ENCODE results near the gene CKB. TPM values are rescaled to one million over a fixed set of nuclear protein-coding genes. Genes with fewer than 3 reads are reported as not detected.
"Not testable (repeated sequence)": the region's sequence is repeated elsewhere in the genome, so short reads cannot be mapped to it uniquely, and the experiment has no call there.

CKB gene
- total RNA-seq, 2 donors from 2014 or later, result 2.6 to 9.4 TPM

DNA sequence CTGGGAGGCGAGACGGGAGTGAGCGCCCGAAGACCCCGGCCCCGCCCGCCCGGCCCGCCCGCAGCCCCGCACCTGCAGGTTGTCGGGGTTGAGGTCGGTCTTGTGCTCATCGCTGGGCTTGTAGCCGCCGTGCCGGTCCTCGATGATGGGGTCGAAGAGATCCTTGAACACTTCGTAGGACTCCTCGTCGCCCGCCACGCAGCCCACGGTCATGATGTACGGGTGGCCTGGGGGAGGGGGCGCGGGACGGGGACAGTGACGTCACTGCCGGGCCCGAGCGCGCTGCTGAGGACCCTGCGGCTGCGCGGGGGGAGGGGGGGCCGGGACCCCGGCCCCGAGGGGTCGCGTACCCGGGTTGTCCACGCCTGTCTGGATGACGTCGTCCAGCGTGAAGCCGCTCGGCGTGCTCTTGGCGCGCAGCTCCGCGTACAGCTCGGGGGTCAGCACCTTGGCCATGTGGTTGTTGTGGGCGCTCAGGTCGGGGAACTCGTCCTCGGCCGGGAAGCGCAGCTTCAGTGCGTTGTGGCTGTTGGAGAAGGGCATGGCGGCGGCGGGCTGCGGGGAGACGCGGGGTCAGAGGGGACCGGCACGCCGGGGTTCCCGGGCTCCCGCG lies 573 bp downstream of the CKB start:
- Mint-ChIP-seq H3K27ac (no peak overlapping the region), H3K9me3 (no peaks in the 10 kb centered on the region), H3K36me3 (no peaks in the 10 kb centered on the region)
- ATAC-seq (no peak), DNase-seq (ENCODE audit: low spot score in 2 of 2) (no peak)

DNA sequence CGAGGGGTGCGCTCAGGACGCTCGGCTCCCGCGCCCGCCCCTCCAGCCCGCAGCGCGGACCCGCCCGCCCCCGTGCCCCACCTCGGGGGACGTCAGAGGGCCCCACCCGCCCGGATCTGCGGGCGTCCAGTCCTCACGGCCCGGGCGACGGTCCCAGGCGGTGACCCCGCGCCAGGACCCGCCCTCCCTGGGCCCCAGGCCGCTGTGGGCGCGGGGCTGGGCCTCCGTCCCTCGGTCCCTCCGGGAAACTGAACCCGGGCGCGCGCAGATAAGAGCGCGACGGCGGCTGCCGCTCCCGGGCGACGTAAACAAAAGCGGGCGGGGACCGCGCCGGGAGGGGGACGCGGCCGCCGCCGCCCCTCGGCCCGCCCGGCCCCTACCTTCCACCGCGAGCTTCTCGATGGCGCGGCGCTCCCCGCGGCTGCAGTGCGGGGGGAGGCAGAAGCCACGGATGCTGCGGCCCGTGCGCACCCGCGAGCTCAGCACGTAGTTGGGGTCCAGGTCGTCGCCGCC lies 1.1 kb downstream of the CKB start:
- ATAC-seq, result peak; percentile 5 to 7
- Mint-ChIP-seq H3K36me3 (no peaks in the 10 kb centered on the region), H3K9me3 (no peaks in the 10 kb centered on the region), H3K27ac (no peak overlapping the region)
- DNase-seq (ENCODE audit: low spot score in 2 of 2), result no peak

DNA sequence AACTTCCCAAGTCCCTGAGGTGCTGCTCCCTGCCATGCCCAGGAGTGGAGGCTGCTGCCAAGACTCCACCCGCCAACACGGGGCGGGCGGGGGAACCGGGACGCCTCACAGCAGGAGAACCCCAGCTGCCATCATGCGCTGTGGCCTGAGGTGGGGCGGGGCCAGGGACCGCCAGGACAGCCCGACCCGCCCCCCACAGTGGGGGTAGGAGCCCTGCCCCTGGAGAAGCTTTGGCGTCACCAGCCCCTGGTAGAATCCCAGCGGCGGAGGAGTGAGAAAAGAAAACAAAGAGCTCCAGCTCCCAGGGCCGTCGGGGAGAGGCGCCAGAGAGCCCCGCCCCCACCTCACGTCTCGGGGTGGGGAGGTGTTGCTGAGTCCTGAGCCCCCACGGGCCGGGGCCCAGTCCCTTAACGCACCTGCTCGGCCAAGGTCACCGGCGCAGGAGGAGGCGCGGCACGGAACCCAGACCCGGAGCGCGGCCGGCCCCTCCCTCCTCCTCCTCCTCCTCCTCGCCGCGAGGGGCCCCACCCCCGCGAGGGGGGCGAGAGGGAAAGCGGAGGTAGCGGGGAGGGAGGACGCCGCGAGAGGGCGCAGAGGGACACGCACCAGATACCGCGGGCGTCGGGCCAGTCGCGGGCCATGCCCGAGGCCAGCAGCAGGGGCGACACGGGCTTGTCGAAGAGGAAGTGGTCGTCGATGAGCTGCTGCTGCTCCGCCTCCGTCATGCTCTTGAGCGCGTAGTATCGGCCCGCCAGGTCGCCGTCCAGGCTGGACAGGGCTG lies 1.8 kb downstream of the CKB start:
- peak; percentile 61 to 72 for DNase-seq (ENCODE audit: low spot score in 2 of 2)
- no peaks in the 10 kb centered on the region for H3K9me3 Mint-ChIP-seq
- H3K27ac Mint-ChIP-seq, result no peak overlapping the region
- ATAC-seq, result peak; percentile 46 to 74
- H3K36me3 Mint-ChIP-seq, result no peaks in the 10 kb centered on the region

DNA sequence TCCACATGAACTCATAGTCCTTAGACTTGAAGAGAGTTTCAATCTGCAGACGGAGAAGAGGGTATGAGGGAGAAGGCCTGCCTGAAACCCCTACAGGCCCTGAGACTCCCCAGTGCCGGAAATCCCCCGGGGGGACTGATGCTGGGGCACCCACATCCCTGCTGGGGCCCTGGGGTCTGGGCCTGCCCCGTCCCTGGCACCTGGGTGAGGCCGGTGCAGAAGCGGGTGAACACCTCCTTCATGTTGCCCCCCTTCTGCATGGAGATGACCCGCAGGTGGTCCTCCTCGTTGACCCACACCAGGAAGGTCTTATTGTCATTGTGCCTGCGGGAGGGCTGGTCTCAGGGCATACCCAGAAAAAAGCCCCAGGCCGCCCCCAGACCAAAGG lies 2.4 kb downstream of the CKB start:
- DNase-seq (ENCODE audit: low spot score in 2 of 2) (no peak), ATAC-seq (no peak)
- peak overlapping the region in 1 of 2 donors; percentile 44 for H3K27ac Mint-ChIP-seq
- H3K9me3 Mint-ChIP-seq, result no peaks in the 10 kb centered on the region
- no peaks in the 10 kb centered on the region for H3K36me3 Mint-ChIP-seq

DNA sequence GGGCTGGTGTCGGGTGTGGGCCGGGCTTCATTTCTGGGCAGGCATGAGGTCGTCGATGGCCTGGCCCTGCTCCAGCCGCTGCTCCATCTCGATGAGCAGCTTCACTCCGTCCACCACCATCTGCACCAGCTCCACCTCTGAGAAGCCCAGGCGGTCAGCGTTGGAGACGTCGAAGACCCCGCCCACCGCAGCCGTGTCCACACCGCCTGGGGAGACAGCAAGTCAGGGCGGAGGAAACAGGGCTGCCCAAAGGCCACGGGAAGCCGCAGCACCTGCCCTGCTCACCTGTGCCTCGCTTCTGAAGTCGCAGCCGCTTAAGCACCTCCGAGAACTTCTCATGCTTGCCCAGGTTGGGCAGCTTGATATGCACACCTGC lies 2.8 kb downstream of the CKB start:
- H3K9me3 Mint-ChIP-seq, result no peaks in the 10 kb centered on the region
- H3K27ac Mint-ChIP-seq, result peak overlapping the region in 1 of 2 donors; percentile 44
- ATAC-seq (no peak), DNase-seq (ENCODE audit: low spot score in 2 of 2) (no peak)
- no peaks in the 10 kb centered on the region for H3K36me3 Mint-ChIP-seq

DNA sequence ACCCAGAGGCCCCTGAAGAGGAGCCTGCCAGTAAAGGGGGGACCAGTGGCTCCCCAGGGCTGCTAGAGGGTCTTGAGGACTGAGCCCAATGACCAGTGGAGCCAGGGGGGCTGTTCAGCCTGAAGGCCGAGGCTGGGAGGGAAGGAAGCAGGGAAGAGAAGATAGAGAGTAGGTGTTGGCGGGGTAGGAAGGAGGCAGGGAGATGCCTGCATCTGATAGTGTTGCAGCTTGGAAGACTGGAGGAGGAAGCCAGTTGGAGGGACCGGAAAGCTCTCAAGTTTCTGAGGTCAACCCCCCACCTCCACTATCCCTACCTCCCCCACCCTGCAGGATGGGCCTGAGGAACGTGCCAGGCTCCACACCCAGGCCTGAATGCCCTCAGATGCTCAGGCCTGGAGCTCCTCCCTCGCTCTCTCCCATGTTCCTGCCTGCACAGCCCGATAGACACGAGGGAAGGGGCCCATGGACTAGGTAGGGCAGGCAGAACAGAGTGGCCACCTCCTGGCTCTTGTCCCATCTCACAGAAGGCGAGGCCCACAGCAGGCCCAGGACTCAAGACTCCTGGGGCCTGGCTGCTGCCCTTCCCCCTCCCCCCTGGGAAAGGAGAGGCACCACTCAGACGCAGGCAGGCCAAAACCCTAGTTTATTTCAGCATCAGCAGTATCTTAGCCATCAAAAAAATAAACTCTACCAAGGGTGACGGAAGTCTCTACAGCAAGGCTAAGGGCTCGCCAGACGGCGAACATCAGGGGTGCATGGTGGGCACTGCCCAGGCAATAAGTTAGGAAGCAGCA lies 3.4 kb downstream of the CKB start:
- no peak for ATAC-seq
- no peaks in the 10 kb centered on the region for H3K36me3 Mint-ChIP-seq
- H3K9me3 Mint-ChIP-seq, result no peaks in the 10 kb centered on the region
- no peak for DNase-seq (ENCODE audit: low spot score in 2 of 2)
- peak overlapping the region; percentile 25 to 83 for H3K27ac Mint-ChIP-seq

DNA sequence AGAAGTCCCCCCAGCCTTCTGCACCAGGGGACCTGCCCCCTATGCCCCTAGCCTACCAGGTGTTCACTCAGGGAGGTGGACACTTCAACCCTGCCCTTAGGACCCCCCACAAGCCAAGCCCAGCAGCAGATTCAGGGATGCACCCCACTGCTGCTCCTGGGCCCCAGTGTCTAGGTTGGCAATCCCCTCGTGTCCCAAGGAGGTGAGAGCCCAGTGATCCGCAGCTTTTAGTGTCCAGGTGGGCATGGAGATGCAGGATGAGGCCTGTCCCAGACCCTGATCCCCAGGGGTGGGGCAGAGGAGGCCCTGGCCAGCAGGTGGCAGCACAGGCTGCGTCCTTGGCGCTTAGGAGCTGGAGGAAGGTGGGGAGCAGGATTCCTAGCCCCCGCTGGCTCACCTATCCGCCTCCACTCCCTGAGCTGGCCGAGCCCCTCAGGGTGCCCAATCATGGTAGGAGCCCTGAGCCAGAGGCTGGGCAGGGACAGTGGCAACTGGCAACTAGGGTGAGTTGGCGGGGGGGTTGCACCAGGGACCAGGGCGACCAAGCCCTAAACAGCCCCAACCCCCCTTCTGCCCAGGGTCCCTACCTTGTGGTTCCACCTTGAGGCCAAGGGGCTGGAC lies 4.1 kb downstream of the CKB start:
- no peaks in the 10 kb centered on the region for H3K36me3 Mint-ChIP-seq

DNA sequence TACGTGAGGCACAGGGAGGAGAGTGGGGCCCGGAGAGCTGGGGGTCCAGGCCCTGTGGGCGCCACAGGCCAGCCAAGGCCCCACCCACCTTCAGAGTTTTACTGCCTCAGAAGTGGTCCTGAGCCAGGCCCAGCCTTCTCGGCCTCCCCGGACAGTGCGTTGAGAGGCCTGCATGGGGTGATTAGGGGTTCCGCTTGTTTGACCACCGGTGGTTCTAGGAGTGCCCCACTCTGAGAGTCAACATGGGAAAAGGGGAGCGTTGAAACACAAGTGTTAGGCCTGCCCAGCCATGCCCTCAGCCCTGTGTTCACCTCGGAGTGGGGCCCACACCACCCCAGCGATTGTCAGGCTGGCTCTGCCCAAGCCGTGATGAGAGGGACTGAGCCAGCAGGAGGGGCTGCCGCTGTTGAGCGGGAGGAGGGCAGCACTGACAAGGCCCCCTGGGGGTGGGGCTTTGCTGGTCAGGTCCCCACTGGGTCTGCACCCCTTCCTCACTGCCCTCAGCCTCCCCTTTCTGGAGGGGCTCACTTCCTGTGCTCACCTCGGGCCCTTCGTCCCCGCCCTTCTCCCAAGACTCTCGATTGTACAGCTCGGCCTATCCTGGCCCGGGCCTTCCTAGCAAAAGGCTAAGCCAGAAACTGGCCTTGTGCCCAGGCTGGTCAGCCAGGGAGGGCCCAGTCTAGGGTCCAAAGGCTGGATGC lies 4.8 kb downstream of the CKB start:
- no peaks in the 10 kb centered on the region for H3K36me3 Mint-ChIP-seq
- no peak for ATAC-seq
- H3K27ac Mint-ChIP-seq, result no peak overlapping the region
- DNase-seq (ENCODE audit: low spot score in 2 of 2), result no peak
- H3K9me3 Mint-ChIP-seq, result no peaks in the 10 kb centered on the region

More for the DNA sequence above, 4.1 kb downstream of the CKB start:
- Mint-ChIP-seq H3K27ac (peak overlapping the region in 1 of 2 donors; percentile 83), H3K9me3 (no peaks in the 10 kb centered on the region)
- DNase-seq (ENCODE audit: low spot score in 2 of 2), result peak in 1 of 2 donors; percentile 77
- peak; percentile 53 for ATAC-seq

DNA sequence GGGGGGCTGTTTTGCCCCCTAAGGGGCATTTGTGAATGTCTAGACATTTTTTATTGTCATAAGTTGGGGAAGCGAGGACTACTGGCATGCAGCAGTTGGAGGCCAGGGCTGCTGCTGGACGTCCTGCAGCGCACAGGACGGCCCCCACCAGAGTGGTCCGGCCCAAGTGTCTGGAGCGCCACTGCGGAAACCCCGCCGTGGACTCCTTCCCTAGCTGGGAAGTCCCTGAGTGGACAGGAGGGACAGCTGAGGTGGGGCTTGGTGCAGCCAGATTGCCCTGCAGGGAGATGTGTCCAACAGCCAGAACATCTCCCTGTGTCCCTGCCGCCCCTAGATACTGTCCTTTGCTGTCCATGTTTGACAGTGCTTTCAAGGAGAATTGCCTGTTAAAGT lies 5.5 kb downstream of the CKB start:
- Mint-ChIP-seq H3K27ac (no peak overlapping the region), H3K9me3 (no peaks in the 10 kb centered on the region), H3K36me3 (no peaks in the 10 kb centered on the region)
- DNase-seq (ENCODE audit: low spot score in 2 of 2) (no peak), ATAC-seq (no peak)

DNA sequence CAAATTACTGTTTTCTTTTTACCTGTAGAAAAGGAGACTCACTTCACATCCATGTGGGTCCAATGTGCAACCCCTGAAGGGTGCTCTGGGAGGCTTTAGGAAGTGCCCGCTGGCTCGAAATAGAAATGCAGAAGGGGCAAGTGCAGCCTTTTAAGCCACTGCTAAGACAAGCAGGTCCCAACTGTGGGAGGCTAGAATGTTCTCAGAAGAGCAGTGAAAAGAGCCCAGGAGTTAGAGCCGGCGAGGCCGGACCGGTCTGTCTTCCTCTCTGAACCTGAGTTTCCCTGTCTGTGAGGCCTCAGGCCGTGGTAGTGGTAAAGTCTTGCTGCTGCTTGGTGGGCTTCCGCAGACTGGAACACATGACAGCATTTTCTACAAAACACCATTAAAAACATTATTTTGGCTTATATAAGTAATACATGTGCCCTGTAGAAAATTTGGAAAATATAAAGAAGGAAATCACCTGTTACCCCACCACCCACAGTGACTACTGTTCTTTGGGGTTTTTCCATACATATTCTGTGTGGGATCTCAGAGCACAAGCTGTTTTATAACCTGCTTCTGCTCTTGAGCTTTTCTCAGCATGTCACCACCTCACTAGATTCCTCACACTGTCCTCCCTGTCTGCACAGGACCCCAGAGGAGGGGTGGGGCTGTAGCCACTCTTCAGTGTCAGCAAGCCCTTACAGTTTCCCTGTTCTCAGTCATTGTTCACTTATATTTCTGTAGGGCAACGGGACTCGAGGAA lies 6.0 kb downstream of the CKB start:
- DNase-seq (ENCODE audit: low spot score in 2 of 2), result no peak
- no peak for ATAC-seq
- Mint-ChIP-seq H3K9me3 (no peaks in the 10 kb centered on the region), H3K27ac (no peak overlapping the region), H3K36me3 (no peaks in the 10 kb centered on the region)

DNA sequence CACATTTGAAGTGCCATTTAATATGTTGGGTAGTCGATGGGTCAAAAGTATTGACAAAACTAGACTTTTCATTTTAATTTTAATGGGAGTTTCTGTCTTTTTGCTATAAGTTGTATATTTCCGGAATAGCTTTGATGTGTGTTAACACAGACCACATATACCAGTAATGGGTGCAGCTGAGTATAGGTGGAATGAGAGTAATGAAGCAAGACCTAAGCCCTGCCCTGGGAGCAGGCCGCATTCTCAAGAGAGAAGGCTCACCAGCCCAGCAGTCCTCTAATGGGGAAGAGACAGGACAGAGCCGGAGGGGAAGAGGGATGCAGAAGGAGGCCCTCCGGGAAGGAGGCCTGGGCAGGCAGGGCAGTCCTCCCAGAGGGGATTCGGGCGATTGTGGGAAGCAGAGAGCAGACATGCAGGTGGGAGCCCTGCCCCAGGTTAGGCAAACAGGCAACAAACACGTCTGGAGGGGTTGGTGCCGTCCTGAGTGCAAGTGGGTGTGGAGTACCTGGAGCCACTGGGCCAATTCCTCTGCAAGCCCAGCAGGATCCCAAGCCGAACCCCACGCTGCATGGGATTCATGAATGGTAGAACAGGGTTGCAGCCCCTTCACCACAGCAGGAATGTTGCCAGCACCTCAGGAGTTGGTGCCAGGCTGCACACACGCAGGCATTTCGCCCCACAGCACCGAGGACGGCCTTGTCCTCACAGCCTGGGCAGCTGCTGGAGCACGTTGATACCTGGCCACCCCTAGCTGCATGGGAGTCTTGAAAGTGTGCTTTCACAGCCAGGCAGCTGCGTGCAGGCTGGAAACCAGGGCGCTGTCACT lies 7.8 kb downstream of the CKB start:
- Mint-ChIP-seq H3K9me3 (no peaks in the 10 kb centered on the region), H3K27ac (no peak overlapping the region), H3K36me3 (no peaks in the 10 kb centered on the region)
- DNase-seq (ENCODE audit: low spot score in 2 of 2) (peak in 1 of 2 donors; percentile 21), ATAC-seq (no peak)

DNA sequence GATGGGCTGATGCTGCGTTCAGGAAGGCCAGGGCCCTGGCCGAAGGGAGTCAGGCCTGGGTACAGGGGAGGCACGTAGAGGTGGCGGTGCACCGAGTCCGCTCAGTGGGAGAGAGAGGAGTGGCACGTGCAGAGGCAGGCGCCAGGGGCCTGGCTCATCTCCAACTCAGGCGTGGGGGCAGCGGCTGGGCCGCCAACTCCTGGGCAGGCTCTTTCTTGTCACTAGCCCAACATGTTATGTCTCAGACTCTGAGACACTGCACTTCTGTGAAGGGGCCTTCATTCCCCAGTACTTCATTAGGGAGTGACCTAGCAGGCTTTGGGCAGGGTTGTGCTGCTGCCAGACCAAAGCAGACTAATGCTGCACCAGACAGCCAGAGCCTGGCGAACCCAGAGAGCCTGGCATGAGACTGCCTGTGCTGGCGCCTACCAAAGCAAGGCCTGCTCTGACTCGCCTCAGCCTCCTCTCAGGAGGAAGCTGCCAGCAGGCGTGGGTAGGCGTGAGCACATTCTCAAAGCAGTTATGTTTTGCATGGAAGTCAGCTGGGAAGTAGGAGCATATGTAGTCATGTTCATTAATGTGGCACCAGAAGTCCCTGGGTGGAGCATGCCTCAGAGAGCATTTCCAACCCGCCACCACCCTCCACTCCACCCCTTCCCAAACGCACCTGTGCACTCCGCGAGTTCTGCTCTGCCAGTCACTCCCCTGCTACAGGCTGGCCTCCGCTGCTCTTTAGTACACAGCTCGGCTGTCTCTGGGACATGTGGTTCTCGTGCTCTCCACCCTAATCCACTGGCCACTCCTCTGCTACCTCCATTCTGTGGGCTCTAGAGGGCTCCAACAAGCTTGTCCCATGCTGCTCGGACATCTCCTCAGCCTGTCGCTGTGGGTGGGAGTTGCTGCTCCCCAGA lies 9.7 kb downstream of the CKB start:
- ATAC-seq, result peak in 1 of 2 donors; percentile 21
- H3K9me3 Mint-ChIP-seq, result no peaks in the 10 kb centered on the region

DNA sequence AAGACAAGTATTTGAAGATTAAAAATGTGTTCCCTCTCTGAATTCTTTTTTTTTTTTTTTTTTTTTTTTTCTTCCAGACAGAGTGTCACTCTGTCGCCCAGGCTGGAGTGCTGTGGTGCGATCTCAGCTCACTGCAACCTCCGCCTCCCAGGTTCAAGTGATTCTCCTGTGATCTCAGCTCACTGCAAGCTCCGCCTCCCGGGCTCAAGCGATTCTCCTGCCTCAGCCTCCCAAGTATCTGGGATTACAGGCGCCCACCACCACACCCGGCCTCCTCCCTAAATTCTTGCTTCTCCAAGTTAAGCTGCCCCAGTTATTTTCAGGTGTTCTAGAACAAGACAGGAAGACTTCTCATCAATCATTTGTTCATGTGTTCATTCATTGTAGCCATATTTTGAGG lies 10.4 kb downstream of the CKB start:
- DNase-seq (ENCODE audit: low spot score in 2 of 2); ATAC-seq; H3K36me3 Mint-ChIP-seq; H3K9me3 Mint-ChIP-seq: not testable (repeated sequence)
- peak overlapping the region in 1 of 2 donors; percentile 34 for H3K27ac Mint-ChIP-seq

More for the DNA sequence above, 9.7 kb downstream of the CKB start:
- no peaks in the 10 kb centered on the region for H3K36me3 Mint-ChIP-seq
- peak overlapping the region in 1 of 2 donors; percentile 34 for H3K27ac Mint-ChIP-seq
- peak in 1 of 2 donors; percentile 40 for DNase-seq (ENCODE audit: low spot score in 2 of 2)
